GM18517 (cell line): ENCODE data around the gene FBXL7.

Source experiments
- ATAC-seq: cut with Tn5 transposase; IDR thresholded peaks from one replicate; pipeline ENCODE4 v1.9.1; 2021; ENCODE audit warnings: mild to moderate bottlenecking, moderate library complexity; ENCODE audit not compliant: unreplicated experiment

The FBXL7 gene

DNA sequence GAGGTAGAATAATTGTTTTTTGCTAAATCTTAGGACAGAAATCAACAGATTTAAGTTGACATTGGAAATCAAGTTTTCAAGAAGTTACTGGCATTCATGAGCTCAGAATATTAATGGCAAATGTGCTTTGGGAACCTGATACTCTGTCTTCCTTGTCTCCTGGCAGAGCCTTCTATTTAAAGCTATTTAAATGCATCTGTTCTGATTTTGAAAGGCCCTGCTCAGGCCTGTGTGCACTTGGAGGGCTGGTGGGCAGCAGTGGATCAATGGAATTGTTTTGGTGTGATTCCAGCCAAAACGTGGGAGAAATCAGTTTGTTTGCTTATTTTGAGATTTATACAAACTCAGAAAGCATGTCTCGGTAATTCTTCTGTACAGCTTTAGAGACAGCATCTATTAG is 38.5 kb downstream of the FBXL7 start:
- no peak for ATAC-seq

DNA sequence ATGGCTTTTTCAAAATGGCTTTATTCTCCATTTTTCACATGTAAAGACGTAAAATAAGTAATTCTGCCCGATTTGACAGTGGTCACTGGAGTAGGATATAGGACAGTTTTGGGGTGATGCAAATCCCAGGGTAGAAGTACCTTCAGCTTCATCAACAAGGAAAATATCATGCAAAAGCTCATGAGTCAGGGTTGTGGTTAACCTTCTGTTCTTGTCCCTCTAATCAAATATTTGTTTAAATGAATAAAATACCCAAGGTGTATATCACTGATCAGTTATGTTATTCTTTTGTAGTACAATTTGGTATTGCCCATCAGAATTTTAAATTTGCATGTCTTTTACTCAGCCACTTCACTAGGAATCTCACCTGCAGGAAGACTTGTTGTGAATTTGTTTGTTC is 40.0 kb downstream of the FBXL7 start:
- ATAC-seq = no peak

DNA sequence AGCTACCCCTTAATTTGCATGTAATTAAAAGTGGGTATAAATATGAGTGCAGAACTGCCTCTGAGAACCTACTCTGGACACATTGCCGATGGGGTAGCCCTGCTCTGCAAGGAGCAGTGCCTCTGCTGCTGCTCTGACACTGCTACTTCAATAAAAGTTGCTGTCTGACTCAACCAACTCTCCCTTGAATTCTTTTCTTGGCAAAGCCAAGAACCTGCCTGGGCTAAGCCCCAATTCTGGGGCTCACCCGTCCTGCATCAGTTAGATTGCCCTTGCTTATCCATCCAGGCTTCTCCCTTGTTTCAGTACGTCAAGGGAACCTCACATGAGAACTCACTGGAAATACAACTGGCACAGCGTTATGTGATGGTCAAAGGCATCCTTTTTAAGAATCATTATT is 44.1 kb downstream of the FBXL7 start:
- no peak for ATAC-seq

DNA sequence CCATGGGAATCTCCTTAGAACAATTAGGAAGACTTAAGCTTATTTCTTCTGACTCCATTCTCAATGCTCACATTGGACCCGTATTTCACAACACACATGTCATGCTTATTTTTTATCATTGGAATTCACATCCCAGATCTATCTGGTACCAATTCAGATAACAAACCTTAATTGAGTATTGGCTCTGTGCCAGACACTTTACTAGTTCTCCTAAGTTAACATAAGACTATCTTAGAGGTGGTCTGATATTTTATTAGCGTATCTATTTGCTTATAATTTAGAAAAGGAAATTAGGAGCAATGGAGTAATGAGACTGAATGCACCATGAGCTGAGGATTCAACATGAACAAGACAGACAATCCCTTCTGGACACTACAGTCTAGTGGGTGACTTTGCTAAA is 45.1 kb downstream of the FBXL7 start:
- ATAC-seq = no peak

DNA sequence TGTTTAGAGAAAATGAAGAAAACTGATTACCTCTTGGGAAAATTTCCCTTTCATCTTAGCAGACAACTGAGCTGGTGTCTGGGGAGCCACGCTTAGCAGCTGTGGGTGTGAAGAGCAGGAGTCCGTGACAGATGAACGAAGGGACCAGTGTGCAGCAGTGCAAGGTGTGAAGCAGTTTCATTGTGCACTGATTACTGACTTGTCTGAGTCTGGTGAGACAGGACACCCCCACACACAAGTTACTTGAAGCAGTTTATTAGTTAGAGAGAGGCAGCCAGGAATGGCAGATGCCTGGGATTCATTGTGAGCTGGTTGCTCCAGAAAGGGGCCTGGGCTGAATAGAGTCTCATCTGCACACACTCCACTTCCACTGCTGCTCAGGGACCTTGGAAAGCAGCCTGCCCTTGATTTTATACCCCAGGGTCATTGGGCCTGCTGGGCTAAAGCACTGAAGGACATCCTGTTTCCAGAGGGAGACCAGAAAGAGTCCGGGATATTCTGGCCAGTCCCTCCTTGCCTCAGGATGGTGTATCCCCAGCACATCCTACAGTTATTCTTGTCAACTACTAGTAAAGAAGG is 47.4 kb downstream of the FBXL7 start:
- no peak for ATAC-seq

DNA sequence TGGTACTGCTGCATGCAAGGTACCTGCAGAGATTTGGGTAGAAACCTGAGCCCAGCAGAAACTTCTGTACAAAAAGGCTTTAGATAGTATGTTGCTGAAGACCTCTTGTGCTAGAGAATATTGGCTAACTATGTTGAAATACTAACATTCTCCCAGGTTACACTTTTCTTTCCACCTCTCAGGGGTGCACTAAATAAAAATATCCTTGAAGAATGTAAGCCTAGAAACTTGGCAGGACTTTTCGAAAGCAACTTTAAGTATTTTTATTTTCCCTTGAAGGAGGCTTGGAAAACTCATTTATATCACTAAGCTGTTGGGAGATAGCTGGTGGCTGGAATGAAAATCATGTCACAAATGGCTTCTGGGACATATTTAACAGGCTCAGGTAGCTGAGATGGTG is 50.0 kb downstream of the FBXL7 start:
- no peak for ATAC-seq

DNA sequence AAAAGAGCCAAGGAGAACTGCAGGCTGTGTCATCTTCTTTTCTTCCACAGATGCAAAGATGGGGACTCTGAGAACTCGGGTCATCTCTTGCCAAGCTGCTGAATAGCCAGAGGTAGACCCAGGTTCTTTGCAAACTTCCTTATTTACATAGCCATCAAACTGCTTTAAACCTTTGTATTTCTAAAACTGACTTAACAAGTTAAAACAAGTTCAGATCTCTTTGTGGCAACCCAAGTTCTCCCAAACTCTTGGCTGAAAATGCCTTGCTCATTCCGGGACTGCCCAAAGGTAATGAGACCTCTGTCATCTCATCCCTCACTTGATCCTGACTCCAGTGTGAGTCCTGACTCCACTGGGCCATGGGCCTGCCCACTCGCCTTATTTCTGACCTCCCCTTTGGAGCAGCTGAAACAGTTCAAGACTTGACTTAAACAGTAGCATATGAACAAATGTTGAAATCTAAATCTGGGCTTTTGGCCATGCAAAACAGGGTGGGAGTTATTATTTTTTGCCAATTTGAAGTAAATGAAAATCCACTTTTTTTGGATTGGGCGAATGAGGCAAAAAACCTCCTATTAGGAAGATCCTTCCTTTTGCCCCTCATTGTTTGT is 50.6 kb downstream of the FBXL7 start:
- no peak for ATAC-seq

DNA sequence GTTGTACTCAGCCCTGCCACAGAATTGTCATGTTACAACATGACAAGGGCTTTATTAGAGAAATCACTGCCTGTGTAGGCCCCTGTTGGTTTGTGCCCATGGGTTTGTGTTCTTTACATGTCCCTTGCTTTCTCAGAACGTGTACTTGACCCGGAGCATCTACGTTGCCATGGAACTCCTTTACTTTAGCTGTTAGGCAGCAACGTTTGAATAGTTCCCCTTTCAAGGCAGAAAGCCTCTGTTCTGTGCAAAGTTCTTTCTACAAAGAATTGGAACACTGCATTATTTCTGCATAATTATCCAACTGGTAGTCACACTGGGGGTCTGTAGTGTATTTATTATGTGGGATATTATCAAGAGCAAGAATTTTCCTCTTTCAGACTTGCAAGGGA is 51.1 kb downstream of the FBXL7 start:
- ATAC-seq = no peak

DNA sequence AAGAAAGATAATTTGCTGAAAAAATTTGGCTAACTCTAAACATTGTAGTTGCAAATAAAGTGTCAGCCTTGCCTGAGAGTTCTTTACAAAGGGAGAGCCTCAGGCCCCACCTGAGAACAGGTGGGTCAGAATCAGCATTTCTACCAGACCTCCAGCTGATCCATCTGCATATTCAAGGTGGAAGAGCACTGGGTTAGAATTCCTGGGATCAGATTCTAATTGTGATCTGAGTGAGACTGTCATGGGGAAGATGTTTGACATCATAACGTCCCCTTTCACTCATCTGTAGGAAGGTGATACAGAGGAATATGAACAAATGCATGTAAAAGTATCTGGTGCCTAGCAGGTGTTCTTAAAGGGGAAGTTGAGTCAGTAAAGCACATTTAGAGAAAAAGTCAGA is 54.6 kb downstream of the FBXL7 start:
- ATAC-seq = no peak

DNA sequence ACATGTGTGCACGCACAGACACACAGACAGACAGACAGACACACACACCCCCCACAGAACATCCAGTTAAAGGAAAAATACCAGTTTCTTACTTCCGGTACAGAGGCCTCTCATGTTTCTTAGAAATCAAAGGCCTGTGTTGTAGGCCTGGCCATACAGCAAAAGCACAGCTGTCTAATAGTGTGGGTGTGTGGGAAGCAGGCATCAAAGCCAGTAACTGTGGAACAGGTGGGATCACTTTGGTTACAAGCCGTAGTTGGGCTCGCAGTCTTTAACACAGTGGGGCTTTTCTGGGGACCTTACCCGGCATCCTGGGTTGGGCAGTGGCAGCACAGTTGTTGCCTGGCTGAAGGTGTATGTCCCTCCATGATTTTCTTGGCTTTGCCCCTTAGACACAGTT is 55.2 kb downstream of the FBXL7 start:
- ATAC-seq = no peak

DNA sequence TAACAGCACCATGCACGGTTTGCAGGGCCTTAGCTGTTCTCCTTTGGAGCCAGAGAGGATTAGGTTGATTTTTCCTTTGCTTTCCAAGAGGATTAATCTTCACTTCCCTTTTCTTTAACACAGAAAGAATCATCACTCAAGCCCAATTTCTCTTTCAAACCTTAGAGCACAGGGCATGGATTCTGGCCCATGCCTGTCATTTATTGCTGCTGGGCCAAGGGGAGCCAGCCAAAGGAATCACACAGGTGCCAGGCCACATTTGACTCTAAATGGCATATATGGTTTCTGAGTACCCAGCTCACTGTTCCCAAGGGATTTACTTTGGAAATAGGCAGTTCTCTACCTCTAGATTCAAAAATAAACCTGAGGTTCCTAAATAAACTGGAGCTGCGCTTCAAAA is 58.3 kb downstream of the FBXL7 start:
- ATAC-seq = no peak

DNA sequence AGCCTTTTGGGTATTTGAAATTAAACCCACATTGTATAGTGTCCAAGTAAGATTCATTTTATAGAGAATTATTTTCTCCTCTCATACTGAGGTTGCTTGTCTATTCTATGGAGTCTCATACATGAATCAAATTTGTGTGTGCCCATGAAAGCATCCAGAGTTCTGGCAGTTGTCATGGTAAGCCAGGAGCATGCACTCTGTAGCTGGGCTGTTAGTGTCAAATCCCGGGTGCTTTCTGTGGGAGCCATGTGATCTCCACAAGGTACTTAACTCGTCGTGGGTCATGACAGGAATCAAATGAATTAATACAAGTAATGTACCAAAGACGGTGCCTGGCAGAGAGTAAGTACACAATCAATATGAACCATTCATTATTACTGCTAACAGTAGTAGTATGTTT is 58.7 kb downstream of the FBXL7 start:
- no peak for ATAC-seq

DNA sequence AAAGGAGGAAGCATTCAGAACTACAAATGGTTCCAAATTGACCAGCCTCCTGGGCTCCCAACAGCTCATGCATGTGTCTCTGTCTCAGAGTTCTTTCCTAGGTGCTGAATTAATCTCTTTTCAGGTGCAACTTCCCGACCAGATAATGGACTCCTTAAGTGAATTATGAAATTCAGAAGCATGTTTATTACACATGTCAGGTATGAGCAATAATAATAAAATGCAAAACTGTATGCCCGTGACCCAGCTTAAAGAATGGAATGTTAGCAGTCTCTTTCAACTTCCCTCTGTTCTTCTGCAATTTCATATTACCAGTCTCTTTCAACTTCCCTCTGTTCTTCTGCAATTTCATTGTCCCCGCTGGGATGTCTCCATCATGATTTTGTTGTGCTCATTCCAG is 60.4 kb downstream of the FBXL7 start:
- ATAC-seq = no peak

DNA sequence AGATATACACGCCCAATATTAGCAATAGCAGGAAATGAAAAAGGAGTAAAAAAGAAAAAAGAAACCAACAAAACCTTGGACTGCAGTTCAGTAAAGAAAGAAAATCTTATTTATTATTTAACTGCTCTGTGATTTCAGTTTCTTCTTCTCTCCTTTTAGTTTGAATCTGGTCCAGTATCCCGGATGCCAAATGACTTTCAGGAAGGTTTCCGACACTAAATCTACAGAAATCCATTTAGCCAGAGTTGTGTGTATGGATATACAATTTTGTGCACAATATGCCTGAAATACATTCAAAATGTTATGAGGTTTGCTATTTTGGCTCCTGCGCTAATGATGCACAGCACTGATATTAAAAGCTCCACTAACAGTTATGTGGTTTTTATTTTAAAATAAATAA is 64.5 kb downstream of the FBXL7 start:
- no peak for ATAC-seq

DNA sequence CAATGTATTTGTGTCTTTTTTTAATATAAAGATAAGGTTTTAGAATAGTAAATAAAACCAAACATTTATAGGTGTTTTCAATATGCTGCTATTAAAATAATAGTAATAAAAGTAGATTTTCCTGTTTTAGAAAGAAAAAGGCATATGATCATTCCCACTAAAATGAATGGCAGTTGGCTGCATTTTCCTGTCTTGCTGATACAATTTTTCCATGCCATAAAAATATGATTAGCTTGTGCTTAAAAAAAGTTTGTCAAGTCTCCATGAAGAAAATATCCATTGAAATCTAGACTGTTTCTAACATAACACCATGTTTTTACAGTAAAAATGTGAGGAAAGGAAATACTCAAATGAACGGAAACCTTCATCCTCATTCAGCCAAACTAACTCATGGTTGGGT is 65.0 kb downstream of the FBXL7 start:
- no peak for ATAC-seq

DNA sequence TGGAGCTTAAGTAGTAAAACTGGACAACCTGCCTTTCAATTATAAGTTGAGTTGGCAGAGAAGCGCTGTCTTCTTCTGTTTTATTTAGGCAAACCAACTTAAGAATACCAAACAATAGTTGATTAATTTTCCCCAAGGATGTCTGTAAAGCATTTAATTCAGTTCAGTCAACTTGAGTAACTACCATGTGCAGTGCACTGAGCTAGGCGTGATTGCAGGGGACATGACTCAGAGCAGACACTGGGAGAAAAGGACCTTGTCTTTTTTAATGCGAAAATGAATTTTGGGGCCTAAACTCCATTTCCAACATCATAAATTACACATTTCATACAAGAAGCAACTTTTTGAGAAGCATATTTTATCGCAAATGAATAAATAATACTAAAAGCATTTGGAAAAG is 66.3 kb downstream of the FBXL7 start:
- ATAC-seq = no peak

DNA sequence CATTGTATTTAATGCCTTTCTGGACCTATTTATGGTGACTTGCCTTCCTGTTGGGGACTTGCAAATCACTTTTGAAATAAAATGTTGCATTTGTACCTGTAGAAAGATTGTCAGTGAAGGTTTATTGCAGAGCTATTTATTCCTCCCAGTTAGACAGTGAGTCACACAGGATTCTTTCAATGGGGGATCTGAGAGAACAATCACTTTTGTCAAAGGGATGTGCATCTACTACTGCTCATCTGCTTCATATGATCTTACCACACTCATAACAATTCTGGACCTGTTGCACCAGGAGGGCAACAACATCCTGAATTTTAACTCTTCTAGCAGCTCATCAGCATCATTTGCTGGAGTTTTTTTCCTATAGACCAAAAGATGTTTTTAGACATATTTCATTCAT is 66.8 kb downstream of the FBXL7 start:
- ATAC-seq = no peak

DNA sequence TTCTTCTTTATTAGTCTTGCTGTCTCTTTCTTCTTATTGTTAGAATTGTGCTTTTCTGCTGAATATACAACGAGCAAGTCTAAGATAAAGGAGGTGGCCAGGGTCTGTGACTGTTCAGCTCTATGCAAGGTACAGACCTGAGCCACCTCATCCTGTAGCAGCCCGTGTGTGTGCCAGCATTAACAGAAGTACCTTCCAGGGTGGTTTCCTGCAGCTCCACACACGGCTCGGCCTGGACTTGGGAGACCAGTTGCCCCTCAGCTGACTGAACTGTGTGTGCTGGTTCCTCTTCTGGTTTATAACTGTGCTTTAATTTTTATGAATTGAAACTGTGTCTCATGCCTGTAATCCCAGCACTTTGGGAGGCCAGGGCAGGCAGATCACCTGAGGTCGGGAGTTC is 70.5 kb downstream of the FBXL7 start:
- ATAC-seq = no peak

DNA sequence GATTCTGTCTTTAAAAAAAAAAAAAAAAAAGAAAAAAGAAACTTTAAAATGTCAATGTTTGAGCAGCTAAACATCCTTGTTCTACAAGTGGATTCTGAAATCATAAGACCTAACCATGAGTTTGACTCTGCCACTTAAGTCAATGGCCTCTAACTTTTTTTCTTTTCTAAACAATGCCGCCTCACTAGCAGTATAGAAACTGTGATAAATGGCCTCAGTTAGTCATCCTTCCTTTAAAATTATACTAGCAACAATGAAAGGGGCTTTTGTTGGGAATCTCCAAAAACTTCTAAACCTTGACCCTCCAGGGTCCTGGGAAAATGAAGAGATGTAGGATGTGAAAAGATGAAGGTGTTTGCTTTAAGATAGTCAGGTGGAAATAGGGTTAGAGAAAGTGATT is 71.1 kb downstream of the FBXL7 start:
- ATAC-seq = no peak

DNA sequence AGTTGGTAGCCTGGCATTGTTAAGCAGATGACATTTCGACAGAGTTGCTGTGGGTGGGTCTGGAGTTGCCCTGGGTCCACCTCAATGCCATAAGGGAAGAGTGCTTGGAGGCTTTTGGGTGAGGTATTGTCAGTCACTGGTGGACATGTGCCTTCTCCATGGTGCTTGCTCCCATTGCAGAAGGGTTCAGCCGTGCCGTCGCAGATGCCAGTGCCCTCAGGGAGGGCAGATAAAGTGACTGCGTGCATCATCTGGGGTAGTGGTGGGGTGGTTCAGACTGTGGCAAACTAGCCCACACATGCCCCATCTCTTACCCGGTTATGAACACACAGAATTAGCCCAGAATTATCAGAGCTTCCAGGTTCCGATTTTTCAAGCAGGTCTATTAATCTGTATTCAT is 71.6 kb downstream of the FBXL7 start:
- ATAC-seq = no peak

DNA sequence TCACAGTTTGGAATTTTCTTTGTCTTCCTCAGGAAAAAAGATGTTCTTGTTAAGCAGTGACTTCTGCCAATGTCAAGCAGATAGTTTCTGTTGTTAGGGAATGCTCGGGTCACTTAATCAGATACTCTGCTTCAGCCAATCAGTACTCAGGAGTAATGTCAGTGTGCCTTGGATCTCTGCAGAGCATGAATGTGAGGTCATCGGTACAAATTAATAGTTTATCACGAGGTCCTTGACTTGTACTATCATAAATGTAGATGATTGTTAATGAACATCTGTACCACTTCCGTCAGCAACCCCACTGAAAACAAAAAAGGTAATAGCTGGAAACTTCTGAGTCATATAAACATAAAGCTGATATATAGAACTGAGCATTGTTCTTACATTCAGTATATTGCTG is 73.6 kb downstream of the FBXL7 start:
- ATAC-seq = no peak

DNA sequence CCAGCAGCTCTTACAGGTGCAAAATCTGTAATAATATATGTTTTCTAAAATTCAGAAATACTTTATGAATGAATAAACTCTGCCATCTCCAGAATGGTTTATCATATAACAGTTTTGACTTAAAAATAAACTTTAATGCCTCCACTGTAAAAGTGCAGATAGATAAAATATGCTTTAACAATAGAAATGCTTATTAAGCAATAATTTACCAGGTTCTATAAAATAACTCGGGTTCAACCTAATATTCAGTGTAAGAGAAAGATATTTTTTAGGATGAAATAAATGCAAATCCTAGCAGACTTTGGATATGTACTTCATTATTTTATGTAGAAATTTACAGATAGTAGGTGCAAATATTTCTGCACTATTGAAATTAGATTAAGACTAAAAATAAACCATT is 74.1 kb downstream of the FBXL7 start:
- ATAC-seq = no peak

DNA sequence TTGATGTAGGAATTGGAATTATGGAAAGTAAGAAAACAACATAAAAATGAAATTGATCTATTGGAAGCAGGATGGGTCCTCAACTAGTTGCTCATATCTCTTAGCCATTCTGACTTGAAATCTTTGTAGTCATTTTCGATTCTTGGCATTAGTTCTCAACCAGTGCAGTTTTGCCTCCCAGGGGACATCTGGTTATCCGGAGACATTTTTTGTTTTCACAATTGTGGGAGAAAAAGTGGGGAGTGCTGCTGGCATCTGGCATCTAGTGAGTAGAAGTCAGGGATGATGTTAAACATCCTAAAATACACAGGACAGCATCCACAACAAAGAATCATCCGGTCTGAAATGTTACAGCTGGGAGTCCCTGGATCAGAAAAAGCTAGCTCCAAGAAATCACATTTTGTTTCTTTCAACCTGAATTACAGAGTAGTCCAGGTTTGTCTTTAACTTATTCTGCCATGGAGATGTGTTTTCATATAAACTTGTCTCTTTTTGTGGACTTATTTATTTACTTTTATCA is 74.9 kb downstream of the FBXL7 start:
- ATAC-seq = no peak
